GM21717 (cell line): ENCODE results near the gene C10orf120.

ENCODE experiments used
- ATAC-seq: cut with Tn5 transposase; IDR thresholded peaks from one replicate; pipeline ENCODE4 v1.9.1; 2021; ENCODE audit warnings: mild to moderate bottlenecking, moderate library complexity; ENCODE audit not compliant: unreplicated experiment

The C10orf120 gene

DNA sequence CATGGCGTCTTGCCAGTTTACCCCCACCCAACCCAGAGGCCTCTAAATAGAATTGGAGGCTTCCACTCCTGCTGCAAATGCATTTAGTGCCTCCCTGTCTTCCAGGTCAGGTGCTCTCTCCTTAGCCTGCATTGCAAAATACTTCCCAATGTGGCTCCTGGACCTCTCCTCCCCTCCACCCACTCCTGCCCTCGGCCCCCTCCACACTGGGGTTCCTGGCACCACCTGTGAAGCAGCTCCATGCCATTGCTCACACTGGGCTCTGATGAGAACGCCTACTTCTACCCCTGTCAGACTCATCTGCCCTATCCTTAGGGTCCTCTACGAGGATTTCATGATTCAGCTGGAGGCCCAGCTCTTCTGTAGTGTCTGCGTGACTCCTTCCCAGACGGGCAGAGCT lies 37.4 kb downstream of the C10orf120 start:
- no peak for ATAC-seq

DNA sequence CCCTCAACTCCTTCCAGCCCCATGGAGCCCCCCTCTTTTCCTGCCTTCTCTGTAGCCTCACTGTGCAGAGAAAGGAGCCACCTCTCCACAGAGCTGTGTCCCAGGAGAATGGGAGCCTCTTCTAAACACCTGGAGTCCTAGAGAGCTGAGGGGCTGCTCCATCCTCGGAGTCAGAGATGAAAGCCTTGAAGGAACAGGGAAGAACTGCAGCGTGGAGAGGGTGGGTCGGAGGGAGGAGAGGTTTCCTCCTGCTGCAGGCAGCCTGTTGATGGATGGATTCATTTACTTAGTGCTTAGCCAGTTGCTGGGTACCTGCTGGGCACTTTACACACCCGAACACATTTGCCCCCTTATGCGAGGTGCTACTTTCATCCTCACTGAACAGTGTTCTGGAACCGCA lies 39.0 kb downstream of the C10orf120 start:
- no peak for ATAC-seq

GRCh38 chr10:122659651-122660050 lies 40.0 kb downstream of the C10orf120 start:
- no peak for ATAC-seq

DNA sequence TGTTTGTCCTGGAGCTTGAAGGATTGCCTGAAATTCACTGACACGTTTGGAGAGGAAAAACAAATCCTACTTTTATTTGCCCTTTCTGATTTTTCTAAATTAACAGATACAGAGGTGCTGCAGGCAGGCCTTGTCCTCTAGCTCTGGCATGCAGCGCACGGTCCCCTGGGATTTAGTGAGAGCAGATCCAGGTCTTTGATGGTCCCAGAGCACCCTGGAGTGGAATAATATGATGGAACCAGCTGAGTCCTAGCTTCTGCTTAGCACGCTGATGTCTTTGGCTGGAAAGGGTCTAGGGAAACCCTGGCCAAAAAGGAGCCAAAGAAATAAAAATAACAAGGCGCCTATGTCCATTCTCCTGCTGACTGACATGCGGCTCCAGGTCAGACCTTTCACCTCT lies 40.5 kb downstream of the C10orf120 start:
- no peak for ATAC-seq

DNA sequence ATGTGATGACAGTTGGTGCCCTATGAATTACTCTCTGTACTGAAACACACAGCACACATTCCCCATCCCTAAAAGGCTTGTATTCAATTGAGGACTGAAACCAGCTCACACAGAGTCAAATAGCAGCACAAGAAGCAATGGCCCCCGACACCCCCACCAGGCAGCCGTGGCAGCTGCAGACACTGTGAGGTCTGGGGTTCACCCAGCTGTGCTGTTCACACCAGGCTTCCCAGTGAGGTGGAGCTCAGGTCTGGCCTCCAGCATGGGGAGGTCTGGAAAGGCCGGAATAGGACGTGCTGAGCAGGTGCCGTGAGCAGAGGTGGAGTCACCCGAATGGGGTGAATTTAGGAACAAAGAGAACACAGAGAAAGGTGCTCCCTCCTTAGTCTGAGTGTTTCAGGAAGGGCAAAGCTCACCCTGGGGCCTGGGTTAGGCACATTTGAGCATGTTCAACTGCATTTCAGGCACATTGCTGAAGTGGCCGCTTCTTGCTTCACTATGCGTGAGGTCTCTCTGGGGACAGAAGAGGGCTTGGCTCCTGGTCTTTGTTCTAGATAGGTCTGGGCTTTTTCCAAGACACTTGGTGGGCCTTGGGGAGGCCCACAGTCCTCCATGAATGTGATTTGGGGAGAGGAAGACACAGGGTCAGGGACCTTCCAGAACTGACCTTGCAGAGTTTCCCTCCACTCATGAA lies 41.1 kb downstream of the C10orf120 start:
- ATAC-seq: no peak

DNA sequence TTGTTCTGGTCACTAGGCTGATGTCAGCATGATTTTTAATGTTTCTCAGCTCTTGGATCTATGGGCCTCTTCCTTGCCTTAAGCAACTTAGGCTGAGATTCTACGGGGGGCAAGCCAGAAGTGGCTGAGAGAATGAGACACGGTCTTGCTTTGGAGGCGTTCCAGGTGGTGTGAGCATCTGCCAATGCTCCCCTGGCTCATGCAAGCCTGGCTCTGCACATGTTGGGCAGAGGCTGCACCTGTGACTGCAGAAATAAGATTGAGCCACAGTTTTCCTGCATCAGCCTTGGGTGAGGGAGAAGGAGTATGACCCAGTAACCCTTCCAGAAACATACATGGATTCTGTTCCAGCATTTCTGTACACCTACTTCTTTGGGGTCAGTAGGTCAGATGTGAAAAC lies 41.9 kb downstream of the C10orf120 start:
- ATAC-seq: no peak

GRCh38 chr10:122657255-122657654 lies 42.4 kb downstream of the C10orf120 start:
- ATAC-seq: no peak

- ATAC-seq: no peak
Measured at GRCh38 chr10:122656741-122657140, 42.9 kb downstream of the C10orf120 start.

DNA sequence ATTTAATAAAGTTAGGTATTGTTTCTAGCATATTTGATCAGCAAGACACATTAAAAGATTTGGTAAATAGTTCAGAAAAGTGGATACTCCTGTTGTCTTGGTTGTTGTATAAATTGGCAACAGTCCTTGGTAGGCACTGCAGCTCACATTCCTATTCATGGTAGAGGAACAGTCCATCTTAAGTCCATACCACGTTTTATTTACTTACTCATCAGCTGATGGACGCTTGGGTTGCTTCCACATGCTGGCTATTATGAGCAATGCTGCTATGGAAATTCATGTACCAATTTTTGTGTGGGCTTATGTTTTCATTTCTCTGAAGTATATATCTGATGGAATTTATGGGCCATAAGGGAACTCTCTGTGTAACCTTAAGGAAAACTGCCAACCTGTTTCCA lies 43.3 kb downstream of the C10orf120 start:
- ATAC-seq: no peak

- no peak for ATAC-seq
Measured at GRCh38 chr10:122655524-122656307, 43.9 kb downstream of the C10orf120 start.

- ATAC-seq: no peak
Measured at GRCh38 chr10:122650331-122650730, 49.3 kb downstream of the C10orf120 start.

DNA sequence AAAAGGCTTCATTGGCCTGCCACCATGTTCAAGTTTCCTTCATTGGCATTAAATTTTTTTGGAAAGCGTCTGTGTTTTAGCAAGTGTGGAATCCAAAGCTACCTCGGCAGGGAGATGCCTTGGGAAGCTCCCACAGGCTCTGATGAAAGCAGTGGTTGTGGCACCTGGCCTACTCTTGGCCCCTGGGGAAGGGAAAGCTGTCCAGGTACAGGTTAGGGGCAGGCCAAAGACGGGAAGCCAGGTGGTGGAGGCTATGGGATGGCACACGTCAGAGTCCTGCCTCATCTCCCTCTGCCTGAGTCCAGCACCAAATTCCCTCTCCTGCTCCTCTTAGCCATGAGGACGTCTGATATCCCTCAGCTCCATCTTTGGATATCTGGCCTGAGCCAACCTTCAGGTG lies 49.7 kb downstream of the C10orf120 start:
- no peak for ATAC-seq

DNA sequence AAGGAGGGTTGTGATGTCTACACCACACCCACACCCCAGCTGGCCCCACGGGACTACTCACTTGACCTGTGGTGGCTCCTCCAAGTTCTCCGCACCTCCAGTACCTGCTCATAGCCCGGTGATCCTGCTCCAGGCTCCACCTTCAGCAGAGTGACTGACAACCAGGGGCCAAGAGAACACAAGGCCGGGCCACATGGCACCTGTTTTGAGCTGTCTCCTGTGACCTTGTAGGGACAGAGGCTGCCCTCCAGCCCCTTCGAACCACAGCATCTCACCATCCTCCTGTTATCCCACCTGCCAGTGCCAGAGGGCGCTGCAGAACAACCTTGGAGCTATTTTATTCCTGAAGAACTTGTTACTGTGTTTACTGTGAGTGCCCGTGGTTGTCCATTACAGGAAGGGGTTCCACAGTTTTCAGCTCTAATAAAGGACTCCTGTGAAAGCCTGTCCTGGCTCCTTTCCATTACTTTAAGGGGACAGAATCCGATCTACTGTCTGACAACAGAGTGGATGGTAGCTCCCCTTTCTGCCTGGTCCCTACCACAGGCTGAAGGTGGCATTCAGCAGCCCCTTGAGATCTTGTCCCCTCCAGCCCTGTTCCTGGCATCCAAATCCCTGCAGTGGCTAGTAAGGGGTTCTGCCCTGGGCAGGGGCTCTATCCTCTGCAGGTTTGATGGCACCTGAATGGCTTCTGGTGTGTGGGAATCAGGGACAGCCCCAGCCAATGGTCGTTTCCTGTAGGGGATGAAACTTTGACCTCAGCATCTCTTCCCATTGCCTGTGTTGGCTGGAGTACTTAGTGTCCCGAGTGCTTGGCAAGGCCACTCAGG lies 50.8 kb downstream of the C10orf120 start:
- no peak for ATAC-seq
